ENCODE data around the gene RALGAPA2.

The RALGAPA2 gene

DNA sequence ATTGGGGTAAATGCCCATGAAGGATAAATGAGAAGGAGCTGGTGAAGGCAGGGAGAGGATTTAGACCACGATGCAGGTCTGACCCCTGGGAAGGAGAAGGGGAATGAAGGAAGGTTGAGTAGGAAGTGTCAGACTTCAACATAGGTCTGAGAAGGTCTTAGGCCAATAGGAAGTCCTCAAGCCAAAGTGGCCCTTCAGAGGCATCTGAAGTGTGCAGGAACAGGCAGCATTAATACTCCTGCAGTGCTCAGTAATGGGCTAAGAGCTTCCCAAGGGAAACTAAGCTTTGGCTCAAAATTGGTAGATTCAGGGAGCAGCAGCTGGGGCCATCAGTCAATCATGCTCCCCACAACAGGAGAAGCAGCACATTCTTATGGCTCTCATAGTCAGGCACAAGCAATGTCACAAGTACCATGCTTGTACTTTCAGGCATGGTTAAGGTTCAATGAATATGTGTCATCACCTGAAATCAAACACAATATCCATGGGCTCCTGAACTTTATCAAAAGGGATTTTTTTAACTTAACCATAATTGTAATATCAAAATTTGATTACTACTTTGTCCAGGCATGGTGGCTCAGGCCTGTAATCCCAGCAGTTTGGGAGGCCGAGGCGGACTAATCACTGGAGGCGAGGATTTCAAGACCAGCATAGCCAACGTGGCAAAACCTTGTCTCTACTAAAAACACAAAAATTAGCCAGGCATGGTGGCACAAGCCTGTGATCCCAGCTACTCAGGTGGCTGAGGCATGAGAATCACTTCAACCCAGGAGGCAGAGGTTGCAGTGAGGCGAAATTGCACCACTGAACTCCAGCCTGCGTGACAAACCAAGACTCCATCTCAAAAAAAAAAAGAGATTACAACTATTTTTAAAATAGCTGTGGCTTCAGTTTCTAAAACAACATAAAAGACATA is 9.9 kb downstream of the RALGAPA2 start:
- no peak overlapping the region for H2AFZ ChIP-seq (ENCODE audit: low read depth, low read length, severe bottlenecking)
- H3K27me3 ChIP-seq (ENCODE audit: low read length): no peaks in the 10 kb centered on the region
- no peaks in the 10 kb centered on the region; the same call in none of the 2 replicates for H4K20me1 ChIP-seq (ENCODE audit: low read depth, low read length)
- TF ChIP-seq, protein P1, sequence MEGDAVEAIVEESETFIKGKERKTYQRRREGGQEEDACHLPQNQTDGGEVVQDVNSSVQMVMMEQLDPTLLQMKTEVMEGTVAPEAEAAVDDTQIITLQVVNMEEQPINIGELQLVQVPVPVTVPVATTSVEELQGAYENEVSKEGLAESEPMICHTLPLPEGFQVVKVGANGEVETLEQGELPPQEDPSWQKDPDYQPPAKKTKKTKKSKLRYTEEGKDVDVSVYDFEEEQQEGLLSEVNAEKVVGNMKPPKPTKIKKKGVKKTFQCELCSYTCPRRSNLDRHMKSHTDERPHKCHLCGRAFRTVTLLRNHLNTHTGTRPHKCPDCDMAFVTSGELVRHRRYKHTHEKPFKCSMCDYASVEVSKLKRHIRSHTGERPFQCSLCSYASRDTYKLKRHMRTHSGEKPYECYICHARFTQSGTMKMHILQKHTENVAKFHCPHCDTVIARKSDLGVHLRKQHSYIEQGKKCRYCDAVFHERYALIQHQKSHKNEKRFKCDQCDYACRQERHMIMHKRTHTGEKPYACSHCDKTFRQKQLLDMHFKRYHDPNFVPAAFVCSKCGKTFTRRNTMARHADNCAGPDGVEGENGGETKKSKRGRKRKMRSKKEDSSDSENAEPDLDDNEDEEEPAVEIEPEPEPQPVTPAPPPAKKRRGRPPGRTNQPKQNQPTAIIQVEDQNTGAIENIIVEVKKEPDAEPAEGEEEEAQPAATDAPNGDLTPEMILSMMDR (IDR thresholded peaks at IDR 0.05; ENCODE audit: insufficient read depth, low read length, poor library complexity, severe bottlenecking): no peak
- no peak for TF ChIP-seq EZH2phosphoT487 (conservative IDR thresholded peaks at IDR 0.05; ENCODE audit: low read length)
- H3K9me3 ChIP-seq (ENCODE audit: insufficient read depth, low read length): no peaks in the 10 kb centered on the region
- no peaks in the 10 kb centered on the region for H3K36me3 ChIP-seq (ENCODE audit: low read length)
- H3K4me3 ChIP-seq (ENCODE audit: insufficient read depth, low read length, poor library complexity, severe bottlenecking): no peak overlapping the region
- no peaks in the 10 kb centered on the region for H3F3A ChIP-seq (ENCODE audit: insufficient read depth)
- H3K27ac ChIP-seq (ENCODE audit: low read depth, low read length): no peak overlapping the region
- no peak overlapping the region for H3K9ac ChIP-seq (ENCODE audit: low read length)
- H3K9me2 ChIP-seq (replicated peaks; ENCODE audit: insufficient read depth, low read length): no peaks in the 10 kb centered on the region
- H3K79me2 ChIP-seq (ENCODE audit: insufficient read depth, low read length): no peaks in the 10 kb centered on the region
- H3K4me2 ChIP-seq (ENCODE audit: low read depth, low read length, poor library complexity, severe bottlenecking): no peak overlapping the region

DNA sequence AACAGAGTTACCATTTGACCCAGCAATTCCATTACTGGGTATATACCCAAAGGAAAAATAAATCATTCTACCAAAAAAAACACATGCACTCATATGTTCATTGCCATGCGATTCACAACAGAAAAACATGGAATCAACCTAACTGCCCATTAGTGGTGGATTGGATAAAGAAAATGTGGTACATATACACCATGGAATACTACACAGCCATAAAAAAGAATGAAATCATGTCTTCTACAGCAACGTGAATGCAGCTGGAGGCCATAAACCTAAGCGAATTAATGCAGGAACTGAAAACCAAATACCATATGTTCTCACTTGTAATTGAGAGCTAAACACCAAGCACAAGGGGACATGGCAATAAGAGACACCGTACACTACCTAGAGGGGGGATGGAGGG is 12.5 kb downstream of the RALGAPA2 start:
- Histone ChIP-seq H3K79me2 (ENCODE audit: insufficient read depth, low read length) (no peaks in the 10 kb centered on the region), H4K20me1 (ENCODE audit: low read depth, low read length) (no peaks in the 10 kb centered on the region; the same call in none of the 2 replicates), H2AFZ (ENCODE audit: low read depth, low read length, severe bottlenecking) (no peak overlapping the region), H3F3A (ENCODE audit: insufficient read depth) (no peaks in the 10 kb centered on the region), H3K36me3 (ENCODE audit: low read length) (no peaks in the 10 kb centered on the region), H3K27ac (ENCODE audit: low read depth, low read length) (no peak overlapping the region), H3K9me3 (ENCODE audit: insufficient read depth, low read length) (no peaks in the 10 kb centered on the region), H3K9ac (ENCODE audit: low read length) (no peak overlapping the region), H3K27me3 (ENCODE audit: low read length) (no peaks in the 10 kb centered on the region), H3K4me2 (ENCODE audit: low read depth, low read length, poor library complexity, severe bottlenecking) (no peak overlapping the region), H3K4me3 (ENCODE audit: insufficient read depth, low read length, poor library complexity, severe bottlenecking) (no peak overlapping the region), H3K9me2 (replicated peaks; ENCODE audit: insufficient read depth, low read length) (no peaks in the 10 kb centered on the region)
- TF ChIP-seq EZH2phosphoT487 (conservative IDR thresholded peaks at IDR 0.05; ENCODE audit: low read length): no peak
- TF ChIP-seq, protein P1 (IDR thresholded peaks at IDR 0.05; ENCODE audit: insufficient read depth, low read length, poor library complexity, severe bottlenecking): no peak

DNA sequence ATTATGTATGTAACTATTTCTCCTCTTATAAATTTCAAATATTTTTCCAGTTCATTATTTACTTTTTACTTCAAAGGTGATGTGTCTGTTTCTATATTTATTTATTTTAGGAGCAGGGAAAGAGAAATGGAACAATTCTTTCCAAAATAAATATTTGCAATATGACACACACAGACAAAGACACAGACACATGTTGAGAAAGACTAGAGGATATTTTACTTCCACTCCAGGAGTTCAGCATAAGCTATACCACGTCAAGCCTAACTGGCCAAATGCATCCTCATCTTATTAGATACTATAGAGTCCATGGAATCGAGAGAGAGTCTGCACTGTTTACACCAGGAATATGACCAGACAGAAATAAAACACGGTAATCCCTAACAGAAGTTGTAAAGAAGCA is 13.3 kb downstream of the RALGAPA2 start:
- Histone ChIP-seq H3K79me2 (ENCODE audit: insufficient read depth, low read length) (no peaks in the 10 kb centered on the region), H2AFZ (ENCODE audit: low read depth, low read length, severe bottlenecking) (no peak overlapping the region), H3K36me3 (ENCODE audit: low read length) (no peaks in the 10 kb centered on the region), H3K4me2 (ENCODE audit: low read depth, low read length, poor library complexity, severe bottlenecking) (no peak overlapping the region), H4K20me1 (ENCODE audit: low read depth, low read length) (no peaks in the 10 kb centered on the region; the same call in 1 of the 2 replicates), H3K9me3 (ENCODE audit: insufficient read depth, low read length) (no peaks in the 10 kb centered on the region), H3K9me2 (replicated peaks; ENCODE audit: insufficient read depth, low read length) (no peaks in the 10 kb centered on the region), H3K4me3 (ENCODE audit: insufficient read depth, low read length, poor library complexity, severe bottlenecking) (no peak overlapping the region), H3K27me3 (ENCODE audit: low read length) (no peaks in the 10 kb centered on the region), H3F3A (ENCODE audit: insufficient read depth) (no peaks in the 10 kb centered on the region), H3K27ac (ENCODE audit: low read depth, low read length) (no peak overlapping the region), H3K9ac (ENCODE audit: low read length) (no peak overlapping the region)
- TF ChIP-seq, protein P1 (IDR thresholded peaks at IDR 0.05; ENCODE audit: insufficient read depth, low read length, poor library complexity, severe bottlenecking): no peak
- TF ChIP-seq EZH2phosphoT487 (conservative IDR thresholded peaks at IDR 0.05; ENCODE audit: low read length): no peak
